ENCODE data around the gene ZNF467. TPM values are rescaled to one million over a fixed set of nuclear protein-coding genes. Genes with fewer than 3 reads are reported as not detected.

Gene ZNF467
- total RNA-seq, 1 donor from 2014 or later, result 2.1 TPM

DNA sequence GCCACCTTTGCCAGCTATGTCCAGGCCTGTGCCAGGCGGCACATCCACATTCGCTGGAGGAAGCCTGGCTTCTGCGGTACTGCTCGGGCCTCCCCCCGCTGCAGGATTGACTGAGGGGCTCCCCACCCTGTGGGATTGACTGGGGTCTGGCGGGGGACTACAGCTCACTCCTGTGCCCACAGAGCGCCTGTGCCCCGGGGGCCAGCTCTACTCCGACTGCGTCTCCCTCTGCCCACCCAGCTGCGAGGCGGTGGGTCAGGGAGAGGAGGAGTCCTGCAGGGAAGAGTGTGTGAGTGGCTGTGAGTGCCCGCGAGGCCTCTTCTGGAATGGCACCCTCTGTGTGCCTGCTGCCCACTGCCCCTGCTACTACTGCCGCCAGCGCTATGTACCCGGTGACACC is 6.7 kb upstream of the ZNF467 start:
- H3K36me3 ChIP-seq (ENCODE audit: control insufficient read depth in 3 of 3, insufficient read depth in 3 of 3, low read length in 3 of 3), result no peaks in the 10 kb centered on the region
- H3K9ac ChIP-seq (ENCODE audit: low read depth in 1 of 3, low read length in 3 of 3), result no peak overlapping the region
- peaks cover 0 to 4% (median 3%) of the 10 kb centered on the region in 3 donors for H3K4me1 ChIP-seq (ENCODE audit: control insufficient read depth in 3 of 3, insufficient read depth in 3 of 3, low read length in 3 of 3)
- no peak overlapping the region for H3K27ac ChIP-seq (ENCODE audit: low read depth, low read length)
- no peaks in the 10 kb centered on the region for H3K9me3 ChIP-seq (ENCODE audit: control insufficient read depth in 3 of 3, low read length in 3 of 3)
- H3K27me3 ChIP-seq (ENCODE audit: control insufficient read depth in 3 of 3, insufficient read depth in 3 of 3, low read length in 3 of 3), result peaks cover 0 to 12% (median 0%) of the 10 kb centered on the region in 3 donors
- H3K4me3 ChIP-seq (ENCODE audit: low read length in 3 of 3), result no peak overlapping the region

DNA sequence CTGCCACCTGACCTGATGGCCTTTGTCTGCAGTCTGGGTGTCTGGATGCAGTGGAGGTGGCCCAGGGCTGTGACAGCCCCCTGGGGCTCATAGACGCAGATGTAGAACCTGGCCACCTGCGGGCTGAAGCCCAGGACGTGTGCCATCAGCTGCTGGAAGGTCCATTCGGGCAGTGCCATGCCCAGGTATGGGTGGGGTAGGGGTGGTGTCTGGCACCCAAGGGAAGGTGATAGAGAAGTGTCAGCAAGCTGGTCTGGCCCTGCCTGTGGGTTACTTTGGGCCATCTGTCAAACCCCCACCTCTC is 6.1 kb upstream of the ZNF467 start:
- H3K36me3 ChIP-seq (ENCODE audit: control insufficient read depth in 3 of 3, insufficient read depth in 3 of 3, low read length in 3 of 3), result no peaks in the 10 kb centered on the region
- no peak overlapping the region for H3K4me3 ChIP-seq (ENCODE audit: low read length in 3 of 3)
- no peak overlapping the region for H3K27ac ChIP-seq (ENCODE audit: low read depth, low read length)
- H3K27me3 ChIP-seq (ENCODE audit: control insufficient read depth in 3 of 3, insufficient read depth in 3 of 3, low read length in 3 of 3), result peaks cover 0 to 10% (median 0%) of the 10 kb centered on the region in 3 donors
- peaks cover 0 to 9% (median 4%) of the 10 kb centered on the region in 3 donors for H3K4me1 ChIP-seq (ENCODE audit: control insufficient read depth in 3 of 3, insufficient read depth in 3 of 3, low read length in 3 of 3)
- no peak overlapping the region for H3K9ac ChIP-seq (ENCODE audit: low read depth in 1 of 3, low read length in 3 of 3)
- H3K9me3 ChIP-seq (ENCODE audit: control insufficient read depth in 3 of 3, low read length in 3 of 3), result no peaks in the 10 kb centered on the region

DNA sequence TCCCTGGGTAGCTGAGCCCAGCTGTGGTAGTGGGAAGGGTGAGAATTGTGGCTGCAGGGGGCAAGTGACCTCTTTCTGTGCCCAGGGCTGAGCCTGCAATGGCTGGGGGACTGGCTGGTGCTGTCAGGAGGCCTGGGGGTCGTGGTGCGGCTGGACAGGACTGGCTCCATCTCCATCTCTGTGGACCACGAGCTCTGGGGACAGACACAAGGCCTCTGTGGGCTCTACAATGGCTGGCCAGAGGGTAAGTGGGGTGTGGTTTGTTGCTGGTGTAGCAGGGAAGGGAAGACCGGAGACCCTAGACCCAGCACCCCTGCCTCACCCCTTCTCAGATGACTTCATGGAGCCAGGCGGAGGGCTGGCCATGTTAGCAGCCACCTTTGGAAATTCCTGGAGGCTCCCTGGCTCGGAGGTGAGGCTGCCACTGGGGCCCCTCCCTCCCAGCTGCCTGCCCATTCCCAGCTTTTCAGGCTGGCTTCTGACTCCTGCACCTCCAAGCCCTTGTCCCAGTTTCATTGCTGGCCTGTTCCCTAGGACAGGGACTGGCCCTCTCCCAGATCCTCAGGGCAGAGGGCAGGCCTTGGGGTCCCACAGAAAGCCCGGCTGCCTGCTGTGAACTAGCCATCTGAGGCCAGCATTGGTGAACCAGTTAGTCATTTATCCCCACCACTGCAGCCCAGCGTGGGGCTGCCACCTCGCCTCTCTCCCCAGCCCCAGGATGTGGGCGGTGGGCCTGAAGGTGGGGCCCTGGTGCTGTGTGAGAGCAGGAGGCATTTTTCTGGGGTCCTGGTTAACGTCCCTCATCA is 5.5 kb upstream of the ZNF467 start:
- Histone ChIP-seq H3K4me3 (ENCODE audit: low read length in 3 of 3) (no peak overlapping the region), H3K9ac (ENCODE audit: low read depth in 1 of 3, low read length in 3 of 3) (no peak overlapping the region), H3K9me3 (ENCODE audit: control insufficient read depth in 3 of 3, low read length in 3 of 3) (no peaks in the 10 kb centered on the region), H3K4me1 (ENCODE audit: control insufficient read depth in 3 of 3, insufficient read depth in 3 of 3, low read length in 3 of 3) (peaks cover 0 to 13% (median 6%) of the 10 kb centered on the region in 3 donors), H3K27ac (ENCODE audit: low read depth, low read length) (no peak overlapping the region), H3K27me3 (ENCODE audit: control insufficient read depth in 3 of 3, insufficient read depth in 3 of 3, low read length in 3 of 3) (peaks cover 0 to 4% (median 0%) of the 10 kb centered on the region in 3 donors), H3K36me3 (ENCODE audit: control insufficient read depth in 3 of 3, insufficient read depth in 3 of 3, low read length in 3 of 3) (no peaks in the 10 kb centered on the region)

GRCh38 chr7:149778327-149778637 is 4.9 kb upstream of the ZNF467 start:
- Histone ChIP-seq H3K9me3 (ENCODE audit: control insufficient read depth in 3 of 3, low read length in 3 of 3) (no peaks in the 10 kb centered on the region), H3K4me1 (ENCODE audit: control insufficient read depth in 3 of 3, insufficient read depth in 3 of 3, low read length in 3 of 3) (peaks cover 0 to 13% (median 6%) of the 10 kb centered on the region in 3 donors), H3K36me3 (ENCODE audit: control insufficient read depth in 3 of 3, insufficient read depth in 3 of 3, low read length in 3 of 3) (no peaks in the 10 kb centered on the region), H3K27me3 (ENCODE audit: control insufficient read depth in 3 of 3, insufficient read depth in 3 of 3, low read length in 3 of 3) (peaks cover 0 to under 1% (median 0%) of the 10 kb centered on the region in 3 donors), H3K9ac (ENCODE audit: low read depth in 1 of 3, low read length in 3 of 3) (no peak overlapping the region), H3K27ac (ENCODE audit: low read depth, low read length) (no peak overlapping the region), H3K4me3 (ENCODE audit: low read length in 3 of 3) (no peak overlapping the region)

- Histone ChIP-seq H3K27me3 (ENCODE audit: control insufficient read depth in 3 of 3, insufficient read depth in 3 of 3, low read length in 3 of 3) (peaks cover 0 to 2% (median 0%) of the 10 kb centered on the region in 3 donors), H3K27ac (ENCODE audit: low read depth, low read length) (no peak overlapping the region), H3K36me3 (ENCODE audit: control insufficient read depth in 3 of 3, insufficient read depth in 3 of 3, low read length in 3 of 3) (no peaks in the 10 kb centered on the region), H3K4me3 (ENCODE audit: low read length in 3 of 3) (no peak overlapping the region), H3K9ac (ENCODE audit: low read depth in 1 of 3, low read length in 3 of 3) (no peak overlapping the region), H3K9me3 (ENCODE audit: control insufficient read depth in 3 of 3, low read length in 3 of 3) (no peaks in the 10 kb centered on the region), H3K4me1 (ENCODE audit: control insufficient read depth in 3 of 3, insufficient read depth in 3 of 3, low read length in 3 of 3) (peaks cover 0 to 13% (median 6%) of the 10 kb centered on the region in 3 donors)
These were observed 4.4 kb upstream of the ZNF467 start for GRCh38 chr7:149777551-149778326.

DNA sequence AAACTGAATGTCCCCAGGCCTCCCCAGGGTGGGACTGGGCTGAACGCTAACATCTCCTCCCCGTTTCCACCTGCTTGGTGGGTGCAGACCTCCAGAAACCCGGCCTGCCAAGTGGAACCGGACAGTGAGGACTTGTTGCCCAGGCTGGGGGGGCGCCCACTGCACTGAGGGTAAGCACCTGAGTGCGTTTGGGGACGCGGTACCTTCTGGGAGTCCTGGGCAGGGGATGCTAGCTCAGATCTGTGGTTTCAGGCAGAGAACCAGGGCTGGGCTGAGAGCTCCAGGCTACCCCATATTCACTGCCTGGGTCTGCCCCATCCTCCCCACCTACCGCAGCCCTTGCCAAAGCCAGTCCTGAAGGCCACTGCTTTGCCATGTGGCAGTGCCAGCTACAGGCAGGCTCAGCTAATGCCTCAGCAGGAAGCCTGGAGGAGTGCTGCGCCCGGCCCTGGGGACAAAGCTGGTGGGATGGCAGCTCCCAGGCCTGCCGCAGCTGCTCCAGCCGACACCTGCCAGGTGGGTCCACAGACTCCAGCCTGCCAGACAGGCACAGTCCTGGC is 3.5 kb upstream of the ZNF467 start:
- no peak overlapping the region for H3K4me3 ChIP-seq (ENCODE audit: low read length in 3 of 3)
- peaks cover 0 to 2% (median 0%) of the 10 kb centered on the region in 3 donors for H3K27me3 ChIP-seq (ENCODE audit: control insufficient read depth in 3 of 3, insufficient read depth in 3 of 3, low read length in 3 of 3)
- H3K36me3 ChIP-seq (ENCODE audit: control insufficient read depth in 3 of 3, insufficient read depth in 3 of 3, low read length in 3 of 3), result no peaks in the 10 kb centered on the region
- no peak overlapping the region for H3K9ac ChIP-seq (ENCODE audit: low read depth in 1 of 3, low read length in 3 of 3)
- no peaks in the 10 kb centered on the region for H3K9me3 ChIP-seq (ENCODE audit: control insufficient read depth in 3 of 3, low read length in 3 of 3)
- H3K4me1 ChIP-seq (ENCODE audit: control insufficient read depth in 3 of 3, insufficient read depth in 3 of 3, low read length in 3 of 3), result peaks cover 0 to 13% (median 6%) of the 10 kb centered on the region in 3 donors
- no peak overlapping the region for H3K27ac ChIP-seq (ENCODE audit: low read depth, low read length)

DNA sequence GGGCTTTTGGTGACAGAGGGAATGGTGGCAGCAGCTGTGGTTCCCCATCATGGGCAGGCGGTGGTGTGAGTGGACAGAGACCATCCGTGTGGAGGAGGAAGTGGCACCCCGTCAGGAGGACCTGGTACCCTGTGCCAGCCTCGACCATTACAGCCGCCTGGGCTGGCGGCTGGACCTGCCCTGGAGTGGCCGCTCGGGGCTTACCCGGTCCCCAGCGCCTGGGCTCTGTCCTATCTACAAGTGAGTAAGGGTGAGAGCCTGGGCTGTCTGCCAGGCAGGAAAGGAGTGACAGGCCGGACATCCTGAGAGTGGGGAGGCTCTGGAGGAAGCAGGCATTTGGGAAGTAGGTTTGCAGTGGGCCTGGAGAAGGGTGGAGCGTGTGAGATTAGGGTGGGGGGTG is 2.9 kb upstream of the ZNF467 start:
- Histone ChIP-seq H3K4me3 (ENCODE audit: low read length in 3 of 3) (no peak overlapping the region), H3K9me3 (ENCODE audit: control insufficient read depth in 3 of 3, low read length in 3 of 3) (no peaks in the 10 kb centered on the region), H3K27me3 (ENCODE audit: control insufficient read depth in 3 of 3, insufficient read depth in 3 of 3, low read length in 3 of 3) (peaks cover 0 to 2% (median 0%) of the 10 kb centered on the region in 3 donors), H3K9ac (ENCODE audit: low read depth in 1 of 3, low read length in 3 of 3) (no peak overlapping the region), H3K4me1 (ENCODE audit: control insufficient read depth in 3 of 3, insufficient read depth in 3 of 3, low read length in 3 of 3) (peaks cover 1 to 13% (median 6%) of the 10 kb centered on the region in 3 donors), H3K36me3 (ENCODE audit: control insufficient read depth in 3 of 3, insufficient read depth in 3 of 3, low read length in 3 of 3) (no peaks in the 10 kb centered on the region), H3K27ac (ENCODE audit: low read depth, low read length) (no peak overlapping the region)

GRCh38 chr7:149775176-149775556 is 1.8 kb upstream of the ZNF467 start:
- no peak overlapping the region for H3K27ac ChIP-seq (ENCODE audit: low read depth, low read length)
- H3K4me3 ChIP-seq (ENCODE audit: low read length in 3 of 3), result no peak overlapping the region
- no peak overlapping the region for H3K9ac ChIP-seq (ENCODE audit: low read depth in 1 of 3, low read length in 3 of 3)
- H3K4me1 ChIP-seq (ENCODE audit: control insufficient read depth in 3 of 3, insufficient read depth in 3 of 3, low read length in 3 of 3), result peaks cover 9 to 16% (median 14%) of the 10 kb centered on the region in 3 donors
- no peaks in the 10 kb centered on the region for H3K36me3 ChIP-seq (ENCODE audit: control insufficient read depth in 3 of 3, insufficient read depth in 3 of 3, low read length in 3 of 3)
- H3K9me3 ChIP-seq (ENCODE audit: control insufficient read depth in 3 of 3, low read length in 3 of 3), result no peaks in the 10 kb centered on the region
- peaks cover 0 to 7% (median 0%) of the 10 kb centered on the region in 3 donors for H3K27me3 ChIP-seq (ENCODE audit: control insufficient read depth in 3 of 3, insufficient read depth in 3 of 3, low read length in 3 of 3)

- Histone ChIP-seq H3K4me1 (ENCODE audit: control insufficient read depth in 3 of 3, insufficient read depth in 3 of 3, low read length in 3 of 3) (peaks cover 9 to 16% (median 14%) of the 10 kb centered on the region in 3 donors), H3K36me3 (ENCODE audit: control insufficient read depth in 3 of 3, insufficient read depth in 3 of 3, low read length in 3 of 3) (no peaks in the 10 kb centered on the region), H3K9me3 (ENCODE audit: control insufficient read depth in 3 of 3, low read length in 3 of 3) (no peaks in the 10 kb centered on the region), H3K9ac (ENCODE audit: low read depth in 1 of 3, low read length in 3 of 3) (no peak overlapping the region), H3K27me3 (ENCODE audit: control insufficient read depth in 3 of 3, insufficient read depth in 3 of 3, low read length in 3 of 3) (peaks cover 0 to 7% (median 0%) of the 10 kb centered on the region in 3 donors), H3K4me3 (ENCODE audit: low read length in 3 of 3) (no peak overlapping the region), H3K27ac (ENCODE audit: low read depth, low read length) (no peak overlapping the region)
These were observed 1.1 kb upstream of the ZNF467 start for GRCh38 chr7:149774237-149775175.

Measured in skeletal muscle tissue (tissue), 4 donors.